Tibial nerve (tissue), 4 donors: ENCODE measurements around the gene VTI1A.

Source experiments
- EP300 ChIP-seq, 2 donors: sonication (generic); formaldehyde crosslinking; IDR thresholded peaks; one replicate each; pipeline ENCODE4 v1.6.1; 2017; ENCODE audit warnings: antibody characterized with exemption in 2 of 2, mild to moderate bottlenecking in 1 of 2
- POLR2A ChIP-seq, 2 donors: fragments of 450-650 bp; IDR thresholded peaks; one replicate each; pipeline ENCODE4 v1.6.1; 2017; ENCODE audit warnings: antibody characterized with exemption in 2 of 2, mild to moderate bottlenecking in 2 of 2, moderate library complexity in 2 of 2
- TF ChIP-seq, protein P1 (sequence below), 5 experiments: fragments of 200-600 bp in 3 of 5; fragments of 450-650 bp in 2 of 5; sonication (generic) in 3 of 5; IDR thresholded peaks; one replicate each; pipeline ENCODE4 v1.5.1; 2016 to 2019; ENCODE audit warnings: antibody characterized with exemption in 5 of 5, mild to moderate bottlenecking in 3 of 5, moderate library complexity in 2 of 5

DNA sequence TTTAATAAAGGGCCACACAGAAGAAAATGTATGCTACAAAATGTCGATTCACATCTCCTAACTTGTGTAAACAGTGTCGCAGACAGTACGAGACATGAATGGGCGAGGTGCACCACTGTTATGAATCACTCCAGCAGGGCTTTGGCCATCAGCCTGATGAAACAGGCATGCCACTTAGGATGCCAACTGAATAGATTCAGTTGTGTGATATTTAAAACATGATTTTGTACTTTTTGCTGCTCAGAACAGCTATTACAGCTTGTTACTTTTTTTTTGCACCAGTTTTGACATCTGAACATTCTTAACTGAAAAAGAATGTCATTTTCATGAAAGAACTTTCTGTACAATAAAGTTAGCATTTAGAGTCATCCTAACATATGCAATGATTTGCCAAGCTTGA, 138.1 kb downstream of the VTI1A start:
- TF ChIP-seq EP300 (IDR thresholded peaks at IDR 0.05) (no peak), POLR2A (IDR thresholded peaks at IDR 0.05) (no peak)
- TF ChIP-seq, protein P1, sequence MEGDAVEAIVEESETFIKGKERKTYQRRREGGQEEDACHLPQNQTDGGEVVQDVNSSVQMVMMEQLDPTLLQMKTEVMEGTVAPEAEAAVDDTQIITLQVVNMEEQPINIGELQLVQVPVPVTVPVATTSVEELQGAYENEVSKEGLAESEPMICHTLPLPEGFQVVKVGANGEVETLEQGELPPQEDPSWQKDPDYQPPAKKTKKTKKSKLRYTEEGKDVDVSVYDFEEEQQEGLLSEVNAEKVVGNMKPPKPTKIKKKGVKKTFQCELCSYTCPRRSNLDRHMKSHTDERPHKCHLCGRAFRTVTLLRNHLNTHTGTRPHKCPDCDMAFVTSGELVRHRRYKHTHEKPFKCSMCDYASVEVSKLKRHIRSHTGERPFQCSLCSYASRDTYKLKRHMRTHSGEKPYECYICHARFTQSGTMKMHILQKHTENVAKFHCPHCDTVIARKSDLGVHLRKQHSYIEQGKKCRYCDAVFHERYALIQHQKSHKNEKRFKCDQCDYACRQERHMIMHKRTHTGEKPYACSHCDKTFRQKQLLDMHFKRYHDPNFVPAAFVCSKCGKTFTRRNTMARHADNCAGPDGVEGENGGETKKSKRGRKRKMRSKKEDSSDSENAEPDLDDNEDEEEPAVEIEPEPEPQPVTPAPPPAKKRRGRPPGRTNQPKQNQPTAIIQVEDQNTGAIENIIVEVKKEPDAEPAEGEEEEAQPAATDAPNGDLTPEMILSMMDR (IDR thresholded peaks at IDR 0.05) = no peak
